Activated naive CD8-positive, alpha-beta T cell treated with anti-CD3 and anti-CD28 coated beads, Interleukin-2, amount 50 U/mL, for 24 hours (primary cell): ENCODE results near the gene GSS.
A peak's percentile ranks its signal among the peaks of the same experiment; 100 is the strongest.

Experiments used
- ATAC-seq: fragments of 150-1000 bp; cut with Tn5 transposase; one replicate; pipeline ENCODE4 v1.10.0; 2021
- DNase-seq: peaks from one replicate; pipeline ENCODE4 v3.0.0; 2021
- H3K27ac Mint-ChIP-seq: one replicate; pipeline ENCODE4 v1.8.0; 2021; ENCODE audit warnings: mild to moderate bottlenecking, mixed read lengths
- H3K27me3 Mint-ChIP-seq: one replicate; pipeline ENCODE4 v1.8.0; 2021; ENCODE audit warnings: mixed read lengths
- H3K36me3 Mint-ChIP-seq: one replicate; pipeline ENCODE4 v1.8.0; 2021; ENCODE audit warnings: low read depth, mixed read lengths
- H3K4me1 Mint-ChIP-seq: one replicate; pipeline ENCODE4 v1.8.0; 2021; ENCODE audit warnings: mixed read lengths
- H3K4me3 Mint-ChIP-seq: one replicate; pipeline ENCODE4 v1.8.0; 2021; ENCODE audit warnings: mild to moderate bottlenecking, moderate library complexity, mixed read lengths
- H3K9me3 Mint-ChIP-seq: one replicate; pipeline ENCODE4 v1.8.0; 2021; ENCODE audit warnings: mixed read lengths

Gene GSS

GRCh38 chr20:34974246-34974645 is 18.6 kb upstream of the GSS start:
- H3K4me3 Mint-ChIP-seq, result no peak overlapping the region
- no peaks in the 10 kb centered on the region for H3K36me3 Mint-ChIP-seq
- peaks cover 5% of the 10 kb centered on the region for H3K27me3 Mint-ChIP-seq
- ATAC-seq (no peak), DNase-seq (no peak)
- no peak overlapping the region for H3K27ac Mint-ChIP-seq
- no peaks in the 10 kb centered on the region for H3K9me3 Mint-ChIP-seq
- H3K4me1 Mint-ChIP-seq, result no peaks in the 10 kb centered on the region

- Mint-ChIP-seq H3K9me3 (no peaks in the 10 kb centered on the region), H3K4me1 (no peaks in the 10 kb centered on the region), H3K27ac (no peak overlapping the region), H3K27me3 (no peaks in the 10 kb centered on the region), H3K4me3 (no peak overlapping the region), H3K36me3 (no peaks in the 10 kb centered on the region)
- DNase-seq (no peak), ATAC-seq (no peak)
Observed at GRCh38 chr20:34971561-34972235, 16.1 kb upstream of the GSS start.

GRCh38 chr20:34970846-34971560 is 15.4 kb upstream of the GSS start:
- ATAC-seq, result peak; percentile 36
- no peak for DNase-seq
- Mint-ChIP-seq H3K4me3 (no peak overlapping the region), H3K9me3 (no peaks in the 10 kb centered on the region), H3K36me3 (no peaks in the 10 kb centered on the region), H3K27me3 (no peaks in the 10 kb centered on the region), H3K4me1 (no peaks in the 10 kb centered on the region), H3K27ac (no peak overlapping the region)

GRCh38 chr20:34970193-34970840 is 14.7 kb upstream of the GSS start:
- DNase-seq, result no peak
- ATAC-seq, result no peak
- Mint-ChIP-seq H3K4me1 (no peaks in the 10 kb centered on the region), H3K27me3 (no peaks in the 10 kb centered on the region), H3K27ac (no peak overlapping the region), H3K9me3 (no peaks in the 10 kb centered on the region), H3K36me3 (no peaks in the 10 kb centered on the region), H3K4me3 (no peak overlapping the region)

GRCh38 chr20:34968042-34968775 is 12.6 kb upstream of the GSS start:
- H3K27ac Mint-ChIP-seq, result no peak overlapping the region
- H3K36me3 Mint-ChIP-seq, result no peaks in the 10 kb centered on the region
- no peaks in the 10 kb centered on the region for H3K27me3 Mint-ChIP-seq

GRCh38 chr20:34967421-34967820 is 11.8 kb upstream of the GSS start:
- Mint-ChIP-seq H3K9me3 (no peaks in the 10 kb centered on the region), H3K4me1 (no peaks in the 10 kb centered on the region), H3K27ac (no peak overlapping the region), H3K27me3 (no peaks in the 10 kb centered on the region), H3K4me3 (no peak overlapping the region), H3K36me3 (no peaks in the 10 kb centered on the region)
- DNase-seq (no peak), ATAC-seq (no peak)

More at GRCh38 chr20:34968042-34968775, 12.6 kb upstream of the GSS start:
- H3K4me3 Mint-ChIP-seq, result no peak overlapping the region
- no peaks in the 10 kb centered on the region for H3K4me1 Mint-ChIP-seq
- H3K9me3 Mint-ChIP-seq, result no peaks in the 10 kb centered on the region
- ATAC-seq, result no peak
- no peak for DNase-seq

GRCh38 chr20:34965051-34965450 is 9.4 kb upstream of the GSS start:
- Mint-ChIP-seq H3K27ac (no peak overlapping the region), H3K27me3 (no peaks in the 10 kb centered on the region), H3K9me3 (no peaks in the 10 kb centered on the region), H3K4me3 (no peak overlapping the region), H3K36me3 (no peaks in the 10 kb centered on the region), H3K4me1 (no peaks in the 10 kb centered on the region)
- no peak for ATAC-seq
- no peak for DNase-seq

GRCh38 chr20:34964486-34964885 is 8.9 kb upstream of the GSS start:
- ATAC-seq, result no peak
- H3K4me3 Mint-ChIP-seq, result no peak overlapping the region
- H3K4me1 Mint-ChIP-seq, result no peaks in the 10 kb centered on the region
- no peaks in the 10 kb centered on the region for H3K36me3 Mint-ChIP-seq
- no peak overlapping the region for H3K27ac Mint-ChIP-seq
- DNase-seq, result no peak
- no peaks in the 10 kb centered on the region for H3K9me3 Mint-ChIP-seq
- H3K27me3 Mint-ChIP-seq, result no peaks in the 10 kb centered on the region

- H3K4me3 Mint-ChIP-seq, result peak overlapping the region; percentile 99
- H3K36me3 Mint-ChIP-seq, result peaks cover 2% of the 10 kb centered on the region
- ATAC-seq (no peak), DNase-seq (no peak)
- no peak overlapping the region for H3K27ac Mint-ChIP-seq
- H3K9me3 Mint-ChIP-seq, result no peaks in the 10 kb centered on the region
- peaks cover 21% of the 10 kb centered on the region for H3K4me1 Mint-ChIP-seq
- no peaks in the 10 kb centered on the region for H3K27me3 Mint-ChIP-seq
Observed at GRCh38 chr20:34956751-34957472, 1.3 kb upstream of the GSS start.

GRCh38 chr20:34956041-34956458 is 444 bp upstream of the GSS start:
- ATAC-seq (no peak), DNase-seq (no peak)
- H3K4me3 Mint-ChIP-seq, result peak overlapping the region; percentile 99
- H3K27me3 Mint-ChIP-seq, result no peaks in the 10 kb centered on the region
- H3K4me1 Mint-ChIP-seq, result peaks cover 21% of the 10 kb centered on the region
- H3K27ac Mint-ChIP-seq, result peak overlapping the region; percentile 99
- no peaks in the 10 kb centered on the region for H3K9me3 Mint-ChIP-seq
- peaks cover 2% of the 10 kb centered on the region for H3K36me3 Mint-ChIP-seq

GRCh38 chr20:34954904-34955230 is 739 bp downstream of the GSS start:
- ATAC-seq (no peak), DNase-seq (no peak)
- no peaks in the 10 kb centered on the region for H3K9me3 Mint-ChIP-seq
- peaks cover 21% of the 10 kb centered on the region for H3K4me1 Mint-ChIP-seq
- peak overlapping the region; percentile 99 for H3K27ac Mint-ChIP-seq
- peaks cover 6% of the 10 kb centered on the region for H3K36me3 Mint-ChIP-seq
- H3K4me3 Mint-ChIP-seq, result peak overlapping the region; percentile 99
- no peaks in the 10 kb centered on the region for H3K27me3 Mint-ChIP-seq

GRCh38 chr20:34953960-34954359 is 1.6 kb downstream of the GSS start:
- ATAC-seq, result no peak
- DNase-seq, result no peak
- peaks cover 7% of the 10 kb centered on the region for H3K36me3 Mint-ChIP-seq
- no peaks in the 10 kb centered on the region for H3K27me3 Mint-ChIP-seq
- H3K4me3 Mint-ChIP-seq, result no peak overlapping the region
- no peaks in the 10 kb centered on the region for H3K9me3 Mint-ChIP-seq
- no peak overlapping the region for H3K27ac Mint-ChIP-seq
- peaks cover 21% of the 10 kb centered on the region for H3K4me1 Mint-ChIP-seq

- H3K27ac Mint-ChIP-seq, result no peak overlapping the region
Observed at GRCh38 chr20:34952671-34953070, 2.9 kb downstream of the GSS start.

GRCh38 chr20:34951652-34952051 is 4.0 kb downstream of the GSS start:
- no peak for DNase-seq
- H3K4me1 Mint-ChIP-seq, result peaks cover 21% of the 10 kb centered on the region
- no peaks in the 10 kb centered on the region for H3K9me3 Mint-ChIP-seq
- H3K4me3 Mint-ChIP-seq, result no peak overlapping the region
- no peak for ATAC-seq
- peaks cover 7% of the 10 kb centered on the region for H3K36me3 Mint-ChIP-seq
- no peak overlapping the region for H3K27ac Mint-ChIP-seq
- no peaks in the 10 kb centered on the region for H3K27me3 Mint-ChIP-seq

More at GRCh38 chr20:34952671-34953070, 2.9 kb downstream of the GSS start:
- Mint-ChIP-seq H3K4me1 (peaks cover 21% of the 10 kb centered on the region), H3K9me3 (no peaks in the 10 kb centered on the region), H3K27me3 (no peaks in the 10 kb centered on the region), H3K4me3 (no peak overlapping the region), H3K36me3 (peaks cover 7% of the 10 kb centered on the region)
- DNase-seq (no peak), ATAC-seq (no peak)
